ENCODE measurements around the gene MR1. TPM values are rescaled to one million over a fixed set of nuclear protein-coding genes. Genes with fewer than 3 reads are reported as not detected.
"Not testable (repeated sequence)": the region's sequence is repeated elsewhere in the genome, so short reads cannot be mapped to it uniquely, and the experiment has no call there.

MR1 gene
- total RNA-seq, 2 experiments from 2014 or later, result 15.7 to 16.7 TPM

- no peak for TF ChIP-seq CTCF (IDR thresholded peaks at IDR 0.05)
- ChIA-PET CTCF (interaction anchor here (0.7 to 15.3 kb wide), 10 partner anchors 9 to 157 kb away, joined by 3 to 254 read pairs (median 5); partner anchors contain the start of gene STX6), POLR2A (interaction anchor here (1.2 to 4.3 kb wide), 6 partner anchors 9 to 71 kb away, joined by 5 to 27 read pairs (median 8); partner anchors contain the start of gene STX6)
- peak; percentile 24 for DNase-seq
- Mint-ChIP-seq H3K4me3 (peak overlapping the region; percentile 93), H3K36me3 (ENCODE audit: low read depth) (peaks cover 5% of the 10 kb centered on the region), H3K4me1 (ENCODE audit: low read depth) (peaks cover 49% of the 10 kb centered on the region), H3K27me3 (no peaks in the 10 kb centered on the region), H3K9me3 (no peaks in the 10 kb centered on the region), H3K27ac (peak overlapping the region; percentile 99)
- intact Hi-C loops (cut with micrococcal nuclease), result no loop called here
- peak; percentile 29 for ATAC-seq
Measured at GRCh38 chr1:181033128-181033798, 520 bp upstream of the MR1 start.

GRCh38 chr1:181035210-181035609 is 1.4 kb downstream of the MR1 start:
- ChIA-PET CTCF (interaction anchor here (1.2 to 15.3 kb wide), 2 partner anchors 64 to 110 kb away, joined by 3 to 254 read pairs; no protein-coding TSS in a partner anchor), POLR2A (interaction anchor here (0.6 to 4.3 kb wide), 5 partner anchors 13 to 144 kb away, joined by 3 to 27 read pairs (median 3); partner anchors contain the start of gene STX6)
- H3K9me3 Mint-ChIP-seq; DNase-seq; intact Hi-C loops (cut with micrococcal nuclease); H3K36me3 Mint-ChIP-seq (ENCODE audit: low read depth); H3K27me3 Mint-ChIP-seq; ATAC-seq: not testable (repeated sequence)
- Mint-ChIP-seq H3K27ac (peak overlapping the region; percentile 8), H3K4me1 (ENCODE audit: low read depth) (peaks cover 62% of the 10 kb centered on the region), H3K4me3 (peak overlapping the region; percentile 13)

GRCh38 chr1:181036107-181036836 is 2.5 kb downstream of the MR1 start:
- no peak for TF ChIP-seq CTCF (IDR thresholded peaks at IDR 0.05)
- intact Hi-C loops (cut with micrococcal nuclease), result no loop called here
- H3K4me3 Mint-ChIP-seq, result peak overlapping the region; percentile 13
- H3K27me3 Mint-ChIP-seq, result no peaks in the 10 kb centered on the region
- peak overlapping the region; percentile 21 for H3K27ac Mint-ChIP-seq
- no peak for DNase-seq
- ChIA-PET CTCF (interaction anchor here (0.6 to 15.3 kb wide), 10 partner anchors 13 to 140 kb away, joined by 3 to 254 read pairs (median 3); no protein-coding TSS in a partner anchor), POLR2A (interaction anchor here (0.9 to 4.3 kb wide), 4 partner anchors 14 to 143 kb away, joined by 3 to 27 read pairs (median 13); partner anchors contain the start of genes IER5 and STX6)
- H3K4me1 Mint-ChIP-seq (ENCODE audit: low read depth), result peaks cover 70% of the 10 kb centered on the region
- peaks cover 9% of the 10 kb centered on the region for H3K36me3 Mint-ChIP-seq (ENCODE audit: low read depth)
- no peaks in the 10 kb centered on the region for H3K9me3 Mint-ChIP-seq
- ATAC-seq, result no peak

- POLR2A ChIA-PET, result interaction anchor here (0.6 to 3.5 kb wide), 6 partner anchors 14 to 1794 kb away, joined by 3 to 23 read pairs (median 6); partner anchors contain the start of gene IER5
- DNase-seq (no peak), ATAC-seq (no peak)
- Mint-ChIP-seq H3K27ac (no peak overlapping the region), H3K9me3 (no peaks in the 10 kb centered on the region), H3K4me1 (ENCODE audit: low read depth) (peaks cover 71% of the 10 kb centered on the region), H3K27me3 (no peaks in the 10 kb centered on the region), H3K36me3 (ENCODE audit: low read depth) (peaks cover 9% of the 10 kb centered on the region), H3K4me3 (no peak overlapping the region)
- intact Hi-C loops (cut with micrococcal nuclease), result no loop called here
- CTCF ChIA-PET, result interaction anchor here (0.6 to 15.3 kb wide), 27 partner anchors 9 to 139 kb away, joined by 3 to 254 read pairs (median 4); partner anchors contain the start of gene STX6
- no peak for TF ChIP-seq CTCF (IDR thresholded peaks at IDR 0.05)
Measured at GRCh38 chr1:181037386-181037785, 3.6 kb downstream of the MR1 start.

- ChIA-PET CTCF (interaction anchor here (0.6 to 15.3 kb wide), 25 partner anchors 10 to 157 kb away, joined by 3 to 254 read pairs (median 4); no protein-coding TSS in a partner anchor), POLR2A (interaction anchor here (0.6 to 3.5 kb wide), 6 partner anchors 15 to 103 kb away, joined by 3 to 23 read pairs (median 6); partner anchors contain the start of gene IER5)
- ATAC-seq (peak; percentile 55), DNase-seq (peak; percentile 70)
- intact Hi-C loops (cut with micrococcal nuclease), result loop anchor here (2.0 kb wide), 1 partner anchor 104 kb away; no protein-coding TSS in a partner anchor
- H3K27me3 Mint-ChIP-seq, result no peaks in the 10 kb centered on the region
- H3K9me3 Mint-ChIP-seq, result no peaks in the 10 kb centered on the region
- TF ChIP-seq CTCF (IDR thresholded peaks at IDR 0.05), result peak; percentile 91
- peaks cover 10% of the 10 kb centered on the region for H3K36me3 Mint-ChIP-seq (ENCODE audit: low read depth)
- no peak overlapping the region for H3K27ac Mint-ChIP-seq
- H3K4me1 Mint-ChIP-seq (ENCODE audit: low read depth), result peaks cover 71% of the 10 kb centered on the region
- H3K4me3 Mint-ChIP-seq, result no peak overlapping the region
Measured at GRCh38 chr1:181038399-181038873, 4.7 kb downstream of the MR1 start.

Data from activated CD8-positive, alpha-beta T cell treated with anti-CD3 and anti-CD28 coated beads for 36 hours (primary cell).